ENCODE measurements around the gene ST3GAL3.

Gene ST3GAL3

GRCh38 chr1:43854473-43854872, 147.1 kb downstream of the ST3GAL3 start:
- DNase-seq, result no peak

- no peak for DNase-seq
Measured at GRCh38 chr1:43856188-43856587, 148.9 kb downstream of the ST3GAL3 start.

GRCh38 chr1:43857163-43857562, 149.8 kb downstream of the ST3GAL3 start:
- DNase-seq, result no peak

DNA sequence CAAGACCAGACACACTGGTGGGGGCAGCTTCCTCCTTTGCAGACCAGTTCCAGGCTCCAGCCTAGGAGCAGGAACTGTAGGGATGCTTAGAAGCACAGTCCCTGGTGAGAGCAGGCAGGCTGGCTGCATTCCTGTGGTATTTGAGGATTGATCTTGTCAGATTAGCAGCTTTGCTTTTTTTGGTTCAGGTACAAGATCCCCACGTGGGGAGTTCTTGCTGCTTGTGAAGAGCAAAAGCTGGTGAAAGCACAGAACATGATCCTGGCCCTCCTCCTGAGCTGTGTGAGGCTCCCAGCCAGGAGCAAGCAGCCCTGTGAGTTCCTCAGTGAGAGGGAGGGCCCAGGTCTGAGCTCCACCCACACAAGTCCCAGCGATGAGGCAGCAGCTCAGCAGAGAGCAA, 151.0 kb downstream of the ST3GAL3 start:
- DNase-seq, result no peak

DNA sequence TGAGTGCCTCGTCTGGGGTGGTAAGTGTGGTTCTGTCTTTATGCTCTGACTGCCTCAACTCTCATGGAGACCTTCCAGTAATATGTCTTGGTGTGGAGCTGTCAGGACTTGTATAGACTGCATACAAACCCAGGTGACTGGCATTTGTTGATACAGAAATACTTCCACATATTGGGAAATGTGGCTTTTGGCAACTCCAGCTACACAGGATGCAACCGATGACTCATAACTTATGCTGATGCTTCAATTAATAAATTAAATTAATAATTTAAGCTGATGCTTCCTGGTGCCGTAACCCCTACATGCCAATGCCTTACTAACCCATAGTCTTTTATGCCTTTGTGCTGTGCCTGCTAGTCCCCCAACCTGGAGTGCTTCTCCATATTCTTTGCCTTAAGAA, 154.0 kb downstream of the ST3GAL3 start:
- DNase-seq, result no peak

DNA sequence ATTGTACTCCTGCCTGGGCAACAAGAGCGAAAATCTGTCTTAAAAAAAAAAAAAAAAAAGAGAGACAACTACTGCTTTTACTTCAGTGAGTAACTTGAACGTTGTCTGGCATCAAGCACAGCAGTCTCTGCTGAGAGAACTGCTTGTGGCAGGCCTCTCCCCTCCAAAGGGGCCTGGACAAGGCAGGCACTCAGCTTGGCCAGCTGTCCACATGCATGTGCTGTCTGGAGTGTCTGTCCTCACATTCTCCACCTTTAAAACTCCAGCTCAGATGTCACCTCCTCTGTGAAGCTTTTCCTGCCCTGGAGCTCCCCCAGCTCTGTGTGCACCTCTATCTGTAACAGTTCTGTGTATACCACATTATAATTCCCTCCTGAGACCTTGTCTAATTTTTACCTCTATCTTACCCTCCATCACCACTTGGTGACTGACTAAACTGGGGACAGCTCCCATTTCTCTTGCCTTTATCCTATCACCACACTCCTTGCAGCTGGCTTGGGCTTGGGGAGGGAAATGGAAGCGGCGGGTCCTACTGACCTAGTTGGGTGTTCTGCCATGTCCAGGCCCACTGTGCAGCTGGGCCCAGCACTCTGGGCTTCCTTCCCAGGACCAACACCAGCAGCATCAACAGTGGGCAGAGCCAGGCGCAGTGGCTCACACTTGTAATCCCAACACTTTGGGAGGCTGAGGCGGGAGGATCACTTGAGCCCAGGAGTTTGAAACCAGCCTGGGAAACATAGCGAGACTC, 154.8 kb downstream of the ST3GAL3 start:
- no peak for DNase-seq

DNA sequence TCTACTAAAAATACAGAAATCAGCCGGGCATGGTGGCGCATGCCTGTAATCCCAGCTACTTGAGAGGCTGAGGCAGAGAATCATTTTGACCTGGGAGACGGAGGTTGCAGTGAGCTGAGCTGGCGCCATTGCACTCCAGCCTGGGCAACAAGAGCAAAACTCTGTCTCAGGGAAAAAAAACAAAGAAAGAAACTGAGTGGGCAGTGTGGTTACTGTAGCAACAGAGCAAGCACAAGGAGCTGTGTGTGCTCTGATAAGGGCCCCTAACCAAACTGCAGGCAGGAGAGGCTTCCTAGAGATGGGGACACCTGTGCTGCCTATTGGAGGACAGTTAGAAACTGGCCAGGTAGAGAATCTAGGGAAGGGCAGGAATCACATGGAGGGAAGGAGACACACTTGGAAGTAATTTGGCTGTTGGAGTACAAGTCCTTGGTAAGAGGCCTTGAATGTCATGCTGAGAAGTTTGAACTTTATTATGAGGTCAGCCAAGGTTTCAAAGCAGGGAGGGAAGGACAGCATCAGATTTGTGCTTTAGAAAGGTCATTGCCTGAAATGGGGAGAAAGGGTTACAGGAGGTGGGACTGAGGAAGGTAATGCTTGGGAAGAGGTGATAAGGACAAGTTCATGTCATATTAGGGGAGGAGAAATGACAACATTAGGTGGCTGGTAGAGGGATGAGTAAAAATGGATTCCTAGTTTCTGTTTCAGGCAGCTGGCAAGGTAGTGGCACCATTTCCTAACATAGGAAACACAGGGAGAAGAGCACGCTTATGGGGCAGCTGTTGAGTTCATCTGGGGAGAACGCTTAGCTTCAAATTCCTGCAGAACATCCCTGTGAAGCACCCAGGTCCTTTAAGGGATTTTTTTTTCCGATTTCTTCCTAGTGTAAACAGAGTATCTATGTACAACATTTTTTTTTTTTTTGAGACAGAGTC, 157.0 kb downstream of the ST3GAL3 start:
- no peak for DNase-seq

GRCh38 chr1:43866201-43866600, 158.9 kb downstream of the ST3GAL3 start:
- DNase-seq, result no peak

GRCh38 chr1:43867976-43868740, 160.8 kb downstream of the ST3GAL3 start:
- DNase-seq, result no peak

- no peak for DNase-seq
Measured at GRCh38 chr1:43868741-43869067, 161.4 kb downstream of the ST3GAL3 start.

GRCh38 chr1:43870306-43870705, 163.0 kb downstream of the ST3GAL3 start:
- DNase-seq, result no peak

GRCh38 chr1:43871181-43871910, 164.0 kb downstream of the ST3GAL3 start:
- no peak for DNase-seq

DNA sequence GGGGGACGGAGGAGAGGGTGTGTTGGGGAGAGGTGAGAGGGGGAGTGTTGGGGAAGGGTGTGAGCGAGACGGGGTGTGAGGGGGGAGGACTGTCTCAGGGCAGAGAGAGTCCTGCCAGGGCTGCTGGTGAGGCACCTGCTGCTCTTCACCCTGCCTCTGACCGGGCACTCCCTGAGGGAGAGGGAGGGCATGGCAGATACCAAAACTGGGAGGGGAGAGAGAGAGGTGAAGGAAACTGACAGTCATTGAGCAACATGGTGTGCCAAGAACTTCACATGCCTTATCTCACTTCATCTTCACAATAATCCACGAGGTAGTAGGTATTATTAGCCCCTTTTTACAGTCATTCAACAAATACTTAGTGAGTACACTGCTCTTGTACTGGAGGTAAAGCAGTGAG, 164.9 kb downstream of the ST3GAL3 start:
- DNase-seq, result no peak

GRCh38 chr1:43873851-43874250, 166.5 kb downstream of the ST3GAL3 start:
- no peak for DNase-seq

DNA sequence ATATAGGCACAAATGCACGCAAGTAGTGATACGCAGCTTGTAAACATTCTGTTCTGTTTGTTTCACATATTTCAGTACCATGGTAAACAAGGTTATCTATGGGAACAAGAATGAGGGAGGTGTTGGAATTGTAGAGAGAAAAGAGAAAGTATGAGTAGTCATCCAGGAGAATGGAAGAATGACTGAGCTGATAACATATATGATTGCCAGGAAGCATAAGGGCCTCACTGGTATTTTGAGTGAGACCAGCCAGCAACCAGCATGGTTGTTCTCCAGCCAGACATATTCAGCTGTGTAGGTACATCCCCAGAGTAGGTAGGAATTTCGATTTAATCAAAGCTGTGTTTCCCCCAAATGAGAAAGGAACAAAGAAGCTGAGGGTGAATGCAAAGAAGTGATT, 167.4 kb downstream of the ST3GAL3 start:
- DNase-seq, result no peak

- no peak for DNase-seq
Measured at GRCh38 chr1:43875331-43875730, 168.0 kb downstream of the ST3GAL3 start.

DNA sequence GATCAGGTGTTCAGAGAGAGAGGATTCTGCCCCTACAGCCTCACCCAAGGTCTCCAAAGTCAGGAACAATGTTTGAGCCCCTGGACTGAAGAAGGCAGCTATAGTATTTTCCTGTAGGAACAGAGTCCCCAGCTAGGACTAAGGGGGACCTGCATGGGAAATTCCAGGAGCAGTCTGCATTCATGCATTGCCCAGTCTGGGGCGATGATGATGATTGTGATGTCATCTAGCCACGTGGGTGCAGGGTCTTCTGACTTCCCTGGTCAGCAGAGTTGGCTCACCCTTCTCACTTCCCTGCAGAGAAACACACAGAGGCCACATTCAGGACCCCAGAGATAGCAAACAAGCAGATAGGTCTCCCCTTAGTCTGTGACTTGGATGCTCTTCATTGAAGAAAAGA, 169.8 kb downstream of the ST3GAL3 start:
- DNase-seq, result no peak

GRCh38 chr1:43878440-43878839, 171.1 kb downstream of the ST3GAL3 start:
- no peak for DNase-seq

GRCh38 chr1:43878854-43879253, 171.5 kb downstream of the ST3GAL3 start:
- DNase-seq, result no peak

- no peak for DNase-seq
Measured at GRCh38 chr1:43879414-43879813, 172.1 kb downstream of the ST3GAL3 start.

GRCh38 chr1:43879996-43880395, 172.7 kb downstream of the ST3GAL3 start:
- DNase-seq, result no peak

- DNase-seq, result no peak
Measured at GRCh38 chr1:43880604-43881003, 173.3 kb downstream of the ST3GAL3 start.

GRCh38 chr1:43881415-43881814, 174.1 kb downstream of the ST3GAL3 start:
- DNase-seq, result no peak
